Breast epithelium (tissue), 3 donors: Measurements from ENCODE around the gene TRIO.

Source experiments
- CTCF ChIP-seq, 3 donors: fragments of 450-650 bp; IDR thresholded peaks; one replicate each; pipeline ENCODE4 v1.5.1; 2016 to 2017; ENCODE audit warnings: antibody characterized with exemption in 3 of 3, mild to moderate bottlenecking in 3 of 3, moderate library complexity in 3 of 3
- POLR2A ChIP-seq: fragments of 450-650 bp; IDR thresholded peaks from one replicate; pipeline ENCODE4 v1.6.1; 2016; ENCODE audit warnings: antibody characterized with exemption, mild to moderate bottlenecking, moderate library complexity

- TF ChIP-seq CTCF (IDR thresholded peaks at IDR 0.05) (no peak), POLR2A (no peak)
Observed at GRCh38 chr5:14249258-14250082, 106.3 kb downstream of the TRIO start.
